ENCODE data around the gene ZCCHC8. TPM values are rescaled to one million over a fixed set of nuclear protein-coding genes. Genes with fewer than 3 reads are reported as not detected.

The ZCCHC8 gene
- total and polyA plus RNA-seq, 2 of the 4 experiments (the other 2 are of a cell fraction): 9.5 to 12.7 TPM

DNA sequence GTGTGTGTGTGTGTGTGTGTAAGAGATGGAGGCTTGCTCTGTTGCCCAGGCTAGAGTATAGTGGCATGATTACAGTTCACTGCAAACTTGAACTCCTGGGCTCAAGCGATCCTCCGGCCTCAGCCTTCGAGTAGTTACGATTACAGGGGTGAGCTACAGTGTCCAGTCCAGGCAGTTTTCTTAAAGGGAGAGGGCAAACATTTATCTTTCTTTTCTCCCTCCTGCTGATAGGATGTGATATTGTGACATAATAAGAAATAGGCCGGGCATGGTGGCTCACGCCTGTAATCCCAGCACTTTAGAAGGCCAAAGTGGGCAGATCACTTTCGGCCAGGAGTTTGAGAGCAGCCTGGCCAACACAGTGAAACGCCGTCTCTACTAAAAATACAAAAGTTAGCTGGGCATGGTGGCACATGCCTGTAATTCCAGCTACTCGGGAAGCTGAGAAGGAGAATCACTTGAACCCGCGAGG lies 46.4 kb downstream of the ZCCHC8 start:
- intact Hi-C loops (cut with micrococcal nuclease) (no loop called here), in situ Hi-C loops (cut with MboI; ENCODE audit: low sequenced_read_pairs) (no loop called here), dilution Hi-C loops (cut with HindIII; ENCODE audit: low sequenced_read_pairs, unreplicated experiment) (no loop called here)
- POLR2A ChIA-PET (ENCODE audit: unreplicated experiment): no interaction called here
- Histone ChIP-seq H3K79me1 (ENCODE audit: low read depth in 1 of 2, low read length in 2 of 2) (no peaks in the 10 kb centered on the region), H3K4me2 (ENCODE audit: low read depth, low read length) (no peak overlapping the region), H3K27ac (ENCODE audit: insufficient read depth, low read length) (no peak overlapping the region), H2AFZ (replicated peaks; ENCODE audit: low read length, poor library complexity) (peak overlapping the region; percentile 77), H4K20me1 (ENCODE audit: insufficient read depth, low read length) (no peaks in the 10 kb centered on the region), H3K56ac (ENCODE audit: extremely low read depth, insufficient read depth, low read length) (no peak overlapping the region), H2BK20ac (ENCODE audit: low read depth, low read length) (no peak overlapping the region), H3K9me3 (ENCODE audit: control insufficient read depth, insufficient read depth, low read length) (no peaks in the 10 kb centered on the region), H2BK120ac (ENCODE audit: low read depth, low read length) (no peak overlapping the region), H3K14ac (replicated peaks; ENCODE audit: low read depth, low read length) (0 out of 2 replicates have a peak overlapping the region, but pooled peaks have one; percentile 45), H3K27me3 (ENCODE audit: control insufficient read depth, insufficient read depth, low read length) (no peaks in the 10 kb centered on the region), H3K9ac (ENCODE audit: low read depth, low read length) (no peak overlapping the region), H4K91ac (ENCODE audit: insufficient read depth, low read depth, low read length) (no peak overlapping the region), H2AK5ac (ENCODE audit: low read depth, low read length) (peak overlapping the region; percentile 1), H3K4ac (ENCODE audit: low read depth, low read length) (peak overlapping the region; percentile 59; the same call in 1 of the 2 replicates), H3K18ac (ENCODE audit: low read depth, low read length) (no peak overlapping the region), H4K5ac (ENCODE audit: low read depth, low read length) (peak overlapping the region; percentile 88), H3K9me1 (ENCODE audit: insufficient read depth, low read length) (peaks cover 20% of the 10 kb centered on the region), H2AK9ac (replicated peaks; ENCODE audit: low read depth, low read length, poor library complexity) (no peak overlapping the region), H3K23ac (ENCODE audit: low read depth, low read length) (no peak overlapping the region), H3K36me3 (ENCODE audit: control insufficient read depth, insufficient read depth, low read length) (no peaks in the 10 kb centered on the region), H3K4me3 (ENCODE audit: insufficient read depth, low read depth, low read length) (no peak overlapping the region), H4K8ac (ENCODE audit: low read depth in 2 of 2, low read length in 2 of 2) (peak overlapping the region; percentile 33 to 85; a peak in 3 of 4 replicates), H2BK15ac (ENCODE audit: low read depth, low read length) (0 out of 3 replicates have a peak overlapping the region, but pooled peaks have one; percentile 15), H2BK5ac (ENCODE audit: low read depth, low read length, poor library complexity, severe bottlenecking) (no peak overlapping the region), H3K4me1 (ENCODE audit: control insufficient read depth, insufficient read depth, low read length) (peaks cover 3% of the 10 kb centered on the region; the same call in 1 of the 2 replicates)
- DNase-seq (no peak), ATAC-seq (ENCODE audit: low read depth) (no peak)
- 100% methylated on average over 4 of the region's 12 CpGs; no CpG with 5 or more reads in 1 of the 2 experiments for WGBS, 2 experiments (ENCODE audit: extremely low coverage in 2 of 2, insufficient read length in 1 of 2)
- CTCF ChIA-PET: interaction anchor here (0.9 to 1.6 kb wide), 2 partner anchors 17 to 55 kb away, joined by 3 to 4 read pairs; no protein-coding TSS in a partner anchor
- no TSS peak for BruUV-seq (replicated peaks)
- TF ChIP-seq BHLHE40 (IDR thresholded peaks at IDR 0.05; ENCODE audit: low read depth, low read length): no peak
- TF ChIP-seq MAFK (IDR thresholded peaks at IDR 0.05; ENCODE audit: low read depth, low read length): no peak
- TF ChIP-seq CHD1 (IDR thresholded peaks at IDR 0.05; ENCODE audit: low read depth, low read length): no peak
- no peak for TF ChIP-seq POLR2A (IDR thresholded peaks at IDR 0.05; ENCODE audit: low read depth, low read length)
- no peak for TF ChIP-seq MXI1 (IDR thresholded peaks at IDR 0.05; ENCODE audit: borderline replicate concordance, low read depth, low read length)

Measured in IMR-90 (cell line).